Measurements from ENCODE around the gene PAX1.
A peak's percentile ranks its signal among the peaks of the same experiment; 100 is the strongest.

The PAX1 gene

DNA sequence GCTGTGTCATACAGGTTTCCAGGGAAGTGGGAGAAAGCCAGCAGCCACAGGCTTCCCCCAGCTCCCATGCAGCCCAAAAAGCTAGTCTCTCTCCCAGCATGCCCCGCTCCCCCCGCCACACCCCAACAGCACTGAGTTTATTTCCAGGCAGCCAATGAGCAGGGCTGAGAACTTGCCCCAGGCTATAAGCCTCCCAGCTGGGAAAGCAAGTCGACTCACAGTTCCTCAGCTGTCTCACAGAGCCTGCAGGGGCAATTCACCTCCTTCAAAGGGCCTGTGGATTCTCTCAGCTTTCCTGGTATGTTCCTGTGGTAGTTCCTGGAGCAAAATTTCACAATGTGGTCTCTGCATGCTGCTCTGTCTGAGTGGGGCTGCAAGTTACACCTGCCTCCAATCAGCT, 34.2 kb downstream of the PAX1 start:
- ATAC-seq, result no peak
- no peak for DNase-seq

DNA sequence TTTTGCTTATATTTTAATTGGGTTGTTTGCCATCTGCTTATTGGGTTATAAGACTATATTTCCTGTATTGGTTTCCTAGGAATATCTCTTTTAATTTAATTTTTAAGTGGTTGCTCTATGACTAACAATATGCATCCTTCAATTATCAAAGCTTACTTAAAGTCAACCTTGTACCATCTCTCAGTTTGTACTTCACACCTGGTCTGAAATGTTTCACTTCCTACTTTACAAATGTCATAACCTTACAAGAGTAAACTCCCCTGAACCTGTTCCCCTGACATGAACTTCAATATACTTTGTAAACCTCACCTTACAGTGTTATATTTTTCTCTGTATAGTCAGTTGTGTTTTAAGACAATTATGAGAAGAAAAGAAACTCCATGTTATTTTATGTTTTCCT, 35.8 kb downstream of the PAX1 start:
- no peak for ATAC-seq

DNA sequence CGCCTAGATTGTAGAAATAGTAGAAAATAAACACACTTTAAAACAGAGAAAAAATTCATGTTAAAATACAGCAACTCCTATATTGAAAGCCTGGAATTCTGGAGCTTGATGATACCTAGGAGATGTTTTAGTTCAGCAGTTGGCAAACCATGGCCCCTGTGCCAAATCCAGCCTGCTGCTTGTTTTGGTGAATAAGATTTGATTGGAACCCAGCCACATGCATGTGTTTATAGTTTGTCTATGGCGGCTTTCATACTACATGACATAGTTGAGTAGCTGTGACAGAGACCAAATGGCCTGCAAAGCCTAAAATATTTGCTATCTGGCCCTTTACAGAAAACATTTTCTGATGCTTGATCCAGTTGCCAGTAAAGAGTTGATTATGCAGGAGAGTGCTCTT, 57.2 kb downstream of the PAX1 start:
- no peak for DNase-seq
- ATAC-seq, result no peak

More for the DNA sequence above, 35.8 kb downstream of the PAX1 start:
- DNase-seq, result no peak

DNA sequence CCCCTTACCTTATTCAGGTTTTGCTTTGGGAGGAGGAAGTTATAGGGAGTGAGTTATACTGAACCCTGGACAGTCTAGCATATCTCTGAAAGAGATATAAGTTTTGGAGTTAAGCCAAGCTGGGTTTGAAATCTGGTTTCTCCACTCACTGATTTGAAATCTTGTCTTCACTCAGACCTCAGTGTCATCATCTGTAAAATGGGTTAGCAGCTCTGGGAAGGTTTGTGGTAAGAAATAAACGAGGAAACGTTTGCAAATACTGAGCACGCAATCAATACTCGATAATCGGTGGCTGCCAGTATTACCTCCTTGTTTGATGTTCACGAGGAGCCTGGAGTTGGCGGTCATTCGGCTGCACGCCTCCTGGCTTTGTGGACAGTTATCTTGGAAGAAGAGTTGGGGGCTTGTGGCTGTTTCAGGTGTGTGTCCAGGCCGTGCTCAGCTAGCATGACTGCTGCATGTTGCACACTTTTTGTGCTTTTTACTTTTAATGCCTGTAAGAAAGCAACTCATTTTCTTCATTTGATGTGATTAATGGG, 61.8 kb downstream of the PAX1 start:
- ATAC-seq (no peak), DNase-seq (no peak)

DNA sequence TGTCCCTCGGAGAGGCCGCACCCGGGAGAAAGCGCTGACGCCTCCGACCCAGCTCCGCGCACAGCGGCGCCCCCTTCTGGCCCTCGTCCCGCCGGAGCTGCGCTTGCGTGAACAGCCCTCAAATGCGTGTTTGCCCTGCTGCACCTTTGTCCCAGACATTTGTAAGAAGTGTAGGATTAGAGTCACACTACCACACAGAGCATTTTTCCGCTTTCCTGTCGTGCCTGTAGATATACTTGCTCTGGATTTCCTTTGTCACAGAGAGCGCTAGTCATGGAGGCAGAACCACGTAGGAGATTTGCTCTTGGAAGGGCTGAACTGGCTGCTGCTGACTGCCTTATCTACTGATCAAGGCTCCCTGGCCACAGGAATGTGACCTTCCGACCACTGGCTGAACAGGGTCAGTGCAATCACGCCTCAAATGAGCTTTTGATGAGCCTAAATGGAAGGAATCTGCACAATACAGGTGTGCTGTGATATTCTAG, 62.3 kb downstream of the PAX1 start:
- DNase-seq (peak; percentile 20), ATAC-seq (no peak)

Measured in stimulated activated naive CD8-positive, alpha-beta T cell treated with anti-CD3 and anti-CD28 coated beads, Interleukin-15, Interleukin-2, amounts not matched to agents 100 U/mL and 50 U/mL, for 24 hours (primary cell).